HG02840 (cell line): ENCODE results near the gene PUM2.
"Not testable (repeated sequence)": the region's sequence is repeated elsewhere in the genome, so short reads cannot be mapped to it uniquely, and the experiment has no call there.

Source experiments
- ATAC-seq: cut with Tn5 transposase; IDR thresholded peaks from one replicate; pipeline ENCODE4 v1.9.1; 2021; ENCODE audit warnings: mild to moderate bottlenecking, moderate library complexity, moderate number of reproducible peaks; ENCODE audit not compliant: unreplicated experiment, low FRiP score

The PUM2 gene

GRCh38 chr2:20240291-20240690 is 110.4 kb downstream of the PUM2 start:
- ATAC-seq: not testable (repeated sequence)

- no peak for ATAC-seq
Observed at GRCh38 chr2:20236496-20236895, 114.1 kb downstream of the PUM2 start.

- ATAC-seq: no peak
Observed at GRCh38 chr2:20235655-20236305, 114.9 kb downstream of the PUM2 start.

- ATAC-seq: not testable (repeated sequence)
Observed at GRCh38 chr2:20234597-20234996, 116.0 kb downstream of the PUM2 start.

GRCh38 chr2:20232837-20233207 is 117.8 kb downstream of the PUM2 start:
- ATAC-seq: no peak

GRCh38 chr2:20231598-20232026 is 119.0 kb downstream of the PUM2 start:
- ATAC-seq: no peak

- no peak for ATAC-seq
Observed at GRCh38 chr2:20231159-20231558, 119.5 kb downstream of the PUM2 start.

GRCh38 chr2:20230114-20230425 is 120.6 kb downstream of the PUM2 start:
- no peak for ATAC-seq

GRCh38 chr2:20229322-20230113 is 121.1 kb downstream of the PUM2 start:
- ATAC-seq: no peak

- no peak for ATAC-seq
Observed at GRCh38 chr2:20227894-20228505, 122.6 kb downstream of the PUM2 start.

- ATAC-seq: no peak
Observed at GRCh38 chr2:20226152-20226545, 124.5 kb downstream of the PUM2 start.

GRCh38 chr2:20225294-20226151 is 125.1 kb downstream of the PUM2 start:
- ATAC-seq: peak; percentile 57

- ATAC-seq: peak; percentile 8
Observed at GRCh38 chr2:20224716-20225293, 125.8 kb downstream of the PUM2 start, which contains the start of gene SDC1. SDC1 (minus strand) TSS chr2:20225130; CDS start chr2:20224867, 263 bp downstream.

GRCh38 chr2:20224164-20224715 is 126.4 kb downstream of the PUM2 start:
- no peak for ATAC-seq

GRCh38 chr2:20223407-20224163 is 127.1 kb downstream of the PUM2 start:
- ATAC-seq: no peak

- no peak for ATAC-seq
Observed at GRCh38 chr2:20222769-20223406, 127.8 kb downstream of the PUM2 start.

GRCh38 chr2:20222014-20222768 is 128.5 kb downstream of the PUM2 start:
- ATAC-seq: no peak

- ATAC-seq: no peak
Observed at GRCh38 chr2:20221555-20221973, 129.1 kb downstream of the PUM2 start.
